Right lobe of liver (tissue), 4 donors: ENCODE results near the gene PRDM16.

Experiments used
- CTCF ChIP-seq, 4 donors: fragments of 200-600 bp in 3 of 4; fragments of 450-650 bp in 1 of 4; IDR thresholded peaks; one replicate each; pipeline versions ENCODE4 v1.5.1 to v1.8.0; 2016 to 2022; ENCODE audit warnings: antibody characterized with exemption in 4 of 4, mild to moderate bottlenecking in 2 of 4
- POLR2A ChIP-seq: fragments of 450-650 bp; IDR thresholded peaks from one replicate; pipeline ENCODE4 v1.6.1; 2017; ENCODE audit warnings: antibody characterized with exemption, mild to moderate bottlenecking
- donor health status: DM: no; HTN: no; CAD: no.
- donor health status: DM: no; HTN: no; CAD: no.
- donor health status: DM: no; HTN: yes; CAD: no.

- TF ChIP-seq CTCF (IDR thresholded peaks at IDR 0.05) (no peak), POLR2A (no peak)
Observed at GRCh38 chr1:3033790-3034090, 35.3 kb upstream of the PRDM16 start.
